ENCODE data around the gene EVI5L. TPM values are rescaled to one million over a fixed set of nuclear protein-coding genes. Genes with fewer than 3 reads are reported as not detected.

Gene EVI5L
- total and polyA plus RNA-seq, 2 of the 8 experiments (the other 6 are each of a cell fraction or from before 2014, with no cell fraction given) = 7.2 to 11.0 TPM

- Histone ChIP-seq H2BK15ac (ENCODE audit: low read length) (no peak overlapping the region), H3K14ac (ENCODE audit: insufficient read length) (no peak overlapping the region), H2BK12ac (ENCODE audit: low read depth, low read length) (no peak overlapping the region), H3K4me3 (ENCODE audit: extremely low read depth in 1 of 4, insufficient read depth in 2 of 4, low read depth in 3 of 4, low read length in 4 of 4) (no peak overlapping the region), H2AK5ac (ENCODE audit: low read depth, low read length) (no peak overlapping the region), H4K8ac (ENCODE audit: extremely low read depth, insufficient read depth, low read length) (peak overlapping the region; percentile 83; the same call in 1 of the 2 replicates), H3K23ac (ENCODE audit: insufficient read length) (no peak overlapping the region), H2BK20ac (ENCODE audit: low read length) (no peak overlapping the region), H4K20me1 (replicated peaks in 1 of 2; ENCODE audit: control insufficient read depth in 1 of 2, insufficient read depth in 2 of 2, low read length in 2 of 2) (peaks cover 4 to 18% of the 10 kb centered on the region in 2 experiments), H2BK5ac (ENCODE audit: low read depth, low read length) (no peak overlapping the region), H4K91ac (replicated peaks; ENCODE audit: insufficient read length, low read length) (no peak overlapping the region), H3K9ac (replicated peaks in 1 of 4; ENCODE audit: extremely low read depth in 1 of 4, low read depth in 3 of 4, low read length in 3 of 4) (no peak overlapping the region), H4K5ac (ENCODE audit: insufficient read length, low read depth, low read length) (no peak overlapping the region), H3K79me1 (ENCODE audit: low read depth, low read length) (peaks cover 11% of the 10 kb centered on the region), H3K4me2 (ENCODE audit: insufficient read depth in 1 of 2, low read depth in 2 of 2, low read length in 2 of 2) (no peak overlapping the region), H3K36me3 (ENCODE audit: control insufficient read depth in 2 of 4, insufficient read depth in 4 of 4, low read length in 3 of 4) (peaks cover 5 to 23% (median 15%) of the 10 kb centered on the region in 4 experiments; a peak in 5 of 8 replicates), H2BK120ac (replicated peaks; ENCODE audit: low read depth, low read length) (no peak overlapping the region), H3K27ac (ENCODE audit: low read depth, low read length) (no peak overlapping the region), H3K56ac (replicated peaks; ENCODE audit: insufficient read length, low read depth, low read length) (no peak overlapping the region), H3K4me1 (replicated peaks in 1 of 4; ENCODE audit: control insufficient read depth in 3 of 4, insufficient read depth in 4 of 4, low read length in 3 of 4) (peaks cover 0 to 13% (median 7%) of the 10 kb centered on the region in 4 experiments; a peak in 5 of 7 replicates), H3K9me3 (ENCODE audit: insufficient read depth in 2 of 2, low read depth in 1 of 2, low read length in 1 of 2) (no peaks in the 10 kb centered on the region), H3K4ac (replicated peaks; ENCODE audit: insufficient read length, low read depth, low read length) (no peak overlapping the region), H3K27me3 (replicated peaks in 1 of 4; ENCODE audit: control insufficient read depth in 3 of 4, extremely low read depth in 1 of 4, insufficient read depth in 3 of 4, low read length in 3 of 4) (no peaks in the 10 kb centered on the region), H3K23me2 (ENCODE audit: low read depth, low read length) (peaks cover 13% of the 10 kb centered on the region), H3K18ac (ENCODE audit: extremely low read depth, low read length) (no peak overlapping the region), H2AFZ (ENCODE audit: low read length) (no peak overlapping the region), H3K79me2 (ENCODE audit: control insufficient read depth in 1 of 2, insufficient read depth in 2 of 2, low read length in 2 of 2) (peaks cover 0 to 22% of the 10 kb centered on the region in 2 experiments; a peak in 2 of 4 replicates)
- no peak for DNase-seq (ENCODE audit: low read depth in 1 of 2, low spot score in 2 of 2)
- 99% methylated on average over 17 of the region's 19 CpGs; no CpG with 5 or more reads in 1 of the 2 experiments for WGBS, 2 experiments (ENCODE audit: extremely low coverage in 1 of 2, insufficient coverage in 1 of 2, insufficient read length in 1 of 2, insufficient replicate concordance in 2 of 2, low coverage in 1 of 2, low lambda C conversion rate in 2 of 2, missing lambda C conversion rate in 1 of 2)
- no peak for FAIRE-seq
- ChIA-PET POLR2A (ENCODE audit: partially characterized antibody) (no interaction called here), CTCF (ENCODE audit: partially characterized antibody) (interaction anchor here (0.6 to 1.8 kb wide), 2 partner anchors 10 to 61 kb away, joined by 3 to 12 read pairs; no protein-coding TSS in a partner anchor)
- TF ChIP-seq E2F6 (IDR thresholded peaks at IDR 0.05) = no peak
These were observed 77.1 kb downstream of the EVI5L start for GRCh38 chr19:7907122-7907521.
